NOMO-1 (cell line): Measurements from ENCODE around the gene GADD45G.

Experiments
- DNase-seq, 2 experiments: peaks; one replicate each; lab custom pipeline; 2025; ENCODE audit not compliant: unreplicated experiment in 2 of 2; lab: John Stamatoyannopoulos, UW

The GADD45G gene

GRCh38 chr9:89608641-89609335 is 4.0 kb downstream of the GADD45G start:
- no peak for DNase-seq

GRCh38 chr9:89609426-89610006 is 4.7 kb downstream of the GADD45G start:
- DNase-seq = no peak

GRCh38 chr9:89610391-89610925 is 5.6 kb downstream of the GADD45G start:
- no peak for DNase-seq

- no peak for DNase-seq
These were observed 6.6 kb downstream of the GADD45G start for GRCh38 chr9:89611425-89611824.

- DNase-seq = no peak
These were observed 7.9 kb downstream of the GADD45G start for GRCh38 chr9:89612566-89613278.

GRCh38 chr9:89613912-89614892 is 9.4 kb downstream of the GADD45G start:
- DNase-seq = no peak

- DNase-seq = no peak
These were observed 10.8 kb downstream of the GADD45G start for GRCh38 chr9:89615661-89616060.

- no peak for DNase-seq
These were observed 11.6 kb downstream of the GADD45G start for GRCh38 chr9:89616411-89616810.

GRCh38 chr9:89617978-89618377 is 13.2 kb downstream of the GADD45G start:
- no peak for DNase-seq

- no peak for DNase-seq
These were observed 14.2 kb downstream of the GADD45G start for GRCh38 chr9:89619019-89619418.

GRCh38 chr9:89619424-89620138 is 14.8 kb downstream of the GADD45G start:
- no peak for DNase-seq

- DNase-seq = no peak
These were observed 16.2 kb downstream of the GADD45G start for GRCh38 chr9:89621031-89621430.

- no peak for DNase-seq
These were observed 16.9 kb downstream of the GADD45G start for GRCh38 chr9:89621676-89622075.

GRCh38 chr9:89622933-89623861 is 18.4 kb downstream of the GADD45G start:
- no peak for DNase-seq

- peak; percentile 42 to 51 for DNase-seq
These were observed 19.2 kb downstream of the GADD45G start for GRCh38 chr9:89623925-89624420.

- no peak for DNase-seq
These were observed 21.2 kb downstream of the GADD45G start for GRCh38 chr9:89625721-89626687.

- no peak for DNase-seq
These were observed 22.0 kb downstream of the GADD45G start for GRCh38 chr9:89626741-89627265.
